HG02763 (cell line): ENCODE results near the gene BLCAP.
"Not testable (repeated sequence)": the region's sequence is repeated elsewhere in the genome, so short reads cannot be mapped to it uniquely, and the experiment has no call there.

Experiments used
- ATAC-seq: cut with Tn5 transposase; IDR thresholded peaks from one replicate; pipeline ENCODE4 v1.9.1; 2021; ENCODE audit warnings: mild to moderate bottlenecking, moderate library complexity; ENCODE audit not compliant: unreplicated experiment

Gene BLCAP

GRCh38 chr20:37527638-37528445, at the start of gene BLCAP:
BLCAP (minus strand) TSS chr20:37527876; CDS start chr20:37519174, 8,702 bp downstream.
- peak; percentile 73 for ATAC-seq

- ATAC-seq = not testable (repeated sequence)
Observed at GRCh38 chr20:37577436-37577835, 49.8 kb upstream of the BLCAP start.

GRCh38 chr20:37576911-37577310, 49.2 kb upstream of the BLCAP start:
- ATAC-seq = no peak

- ATAC-seq = no peak
Observed at GRCh38 chr20:37575884-37576283, 48.2 kb upstream of the BLCAP start.

GRCh38 chr20:37574199-37574890, 46.7 kb upstream of the BLCAP start:
- ATAC-seq = no peak

- no peak for ATAC-seq
Observed at GRCh38 chr20:37573626-37574198, 46.0 kb upstream of the BLCAP start.

- ATAC-seq = no peak
Observed at GRCh38 chr20:37571033-37571432, 43.4 kb upstream of the BLCAP start.

GRCh38 chr20:37570419-37570818, 42.7 kb upstream of the BLCAP start:
- ATAC-seq = no peak

GRCh38 chr20:37567671-37568588, 40.3 kb upstream of the BLCAP start:
- no peak for ATAC-seq

- no peak for ATAC-seq
Observed at GRCh38 chr20:37567331-37567665, 39.6 kb upstream of the BLCAP start.

GRCh38 chr20:37566590-37567330, 39.1 kb upstream of the BLCAP start:
- ATAC-seq = no peak

- no peak for ATAC-seq
Observed at GRCh38 chr20:37565134-37565811, 37.6 kb upstream of the BLCAP start.

GRCh38 chr20:37564388-37565133, 36.9 kb upstream of the BLCAP start:
- no peak for ATAC-seq

GRCh38 chr20:37564016-37564387, 36.3 kb upstream of the BLCAP start:
- no peak for ATAC-seq

- ATAC-seq = no peak
Observed at GRCh38 chr20:37562695-37563480, 35.2 kb upstream of the BLCAP start.

- ATAC-seq = no peak
Observed at GRCh38 chr20:37560629-37561028, 33.0 kb upstream of the BLCAP start.

GRCh38 chr20:37559312-37560027, 31.8 kb upstream of the BLCAP start:
- ATAC-seq = no peak

- no peak for ATAC-seq
Observed at GRCh38 chr20:37558779-37559178, 31.1 kb upstream of the BLCAP start.
